Measurements from ENCODE around the gene DSCAML1.

DSCAML1 gene

DNA sequence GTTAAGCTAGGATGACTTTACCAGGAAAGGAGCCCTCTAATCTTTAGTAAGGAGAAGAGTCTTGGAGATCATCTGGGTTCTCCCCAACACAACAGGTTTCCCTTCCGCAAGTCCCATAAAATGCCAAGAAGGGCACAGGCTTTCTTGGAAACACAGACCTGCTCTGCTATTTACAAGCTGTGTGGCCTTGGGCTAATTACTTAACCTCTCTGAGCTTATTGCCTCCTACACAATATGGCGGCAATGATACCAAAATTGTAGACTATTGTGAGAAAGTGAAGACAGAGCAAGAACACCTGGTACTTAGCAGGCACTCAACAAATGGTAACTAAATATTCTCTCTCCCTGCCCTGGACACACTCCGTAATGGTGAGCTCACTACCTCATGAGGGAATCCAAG, 49.1 kb downstream of the DSCAML1 start:
- DNase-seq = no peak
- in situ Hi-C loops (cut with HindIII; ENCODE audit: low pct_ligation_motif_present, low sequenced_read_pairs) = no loop called here

DNA sequence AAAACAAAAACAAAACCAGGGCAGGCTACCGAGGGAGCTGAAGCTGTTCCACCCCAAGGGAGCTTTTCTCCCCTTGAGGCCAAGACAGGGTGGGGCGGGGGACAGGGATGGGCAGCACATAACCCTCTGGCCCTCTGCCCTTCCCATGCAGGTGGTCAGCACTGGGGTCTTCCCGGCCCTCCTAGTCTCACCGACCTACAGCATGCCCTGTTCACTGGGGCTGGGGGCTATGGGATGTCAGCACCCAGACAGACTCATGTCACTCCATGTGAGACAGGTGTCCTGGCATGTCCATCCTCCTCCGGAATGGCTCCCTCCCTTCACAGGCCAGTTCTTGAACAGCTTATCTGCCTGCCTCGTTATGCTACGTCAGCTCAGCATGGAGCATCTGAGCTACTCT, 51.7 kb downstream of the DSCAML1 start:
- Histone ChIP-seq H3K27me3 (replicated peaks) (no peaks in the 10 kb centered on the region), H3K4me3 (ENCODE audit: low read depth, low read length) (no peak overlapping the region), H3K27ac (no peak overlapping the region), H3K36me3 (replicated peaks) (no peaks in the 10 kb centered on the region)
- no peak for DNase-seq
- in situ Hi-C loops (cut with HindIII; ENCODE audit: low pct_ligation_motif_present, low sequenced_read_pairs) = no loop called here
- TF ChIP-seq, protein P1, sequence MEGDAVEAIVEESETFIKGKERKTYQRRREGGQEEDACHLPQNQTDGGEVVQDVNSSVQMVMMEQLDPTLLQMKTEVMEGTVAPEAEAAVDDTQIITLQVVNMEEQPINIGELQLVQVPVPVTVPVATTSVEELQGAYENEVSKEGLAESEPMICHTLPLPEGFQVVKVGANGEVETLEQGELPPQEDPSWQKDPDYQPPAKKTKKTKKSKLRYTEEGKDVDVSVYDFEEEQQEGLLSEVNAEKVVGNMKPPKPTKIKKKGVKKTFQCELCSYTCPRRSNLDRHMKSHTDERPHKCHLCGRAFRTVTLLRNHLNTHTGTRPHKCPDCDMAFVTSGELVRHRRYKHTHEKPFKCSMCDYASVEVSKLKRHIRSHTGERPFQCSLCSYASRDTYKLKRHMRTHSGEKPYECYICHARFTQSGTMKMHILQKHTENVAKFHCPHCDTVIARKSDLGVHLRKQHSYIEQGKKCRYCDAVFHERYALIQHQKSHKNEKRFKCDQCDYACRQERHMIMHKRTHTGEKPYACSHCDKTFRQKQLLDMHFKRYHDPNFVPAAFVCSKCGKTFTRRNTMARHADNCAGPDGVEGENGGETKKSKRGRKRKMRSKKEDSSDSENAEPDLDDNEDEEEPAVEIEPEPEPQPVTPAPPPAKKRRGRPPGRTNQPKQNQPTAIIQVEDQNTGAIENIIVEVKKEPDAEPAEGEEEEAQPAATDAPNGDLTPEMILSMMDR (IDR thresholded peaks at IDR 0.05; ENCODE audit: low read depth, low read length, missing control alignments) = no peak

More for the DNA sequence above, 49.1 kb downstream of the DSCAML1 start:
- Histone ChIP-seq H3K27me3 (replicated peaks) (no peaks in the 10 kb centered on the region), H3K4me3 (ENCODE audit: low read depth, low read length) (no peak overlapping the region), H3K36me3 (replicated peaks) (no peaks in the 10 kb centered on the region), H3K27ac (no peak overlapping the region)
- TF ChIP-seq, protein P1 (IDR thresholded peaks at IDR 0.05; ENCODE audit: low read depth, low read length, missing control alignments) = no peak

DNA sequence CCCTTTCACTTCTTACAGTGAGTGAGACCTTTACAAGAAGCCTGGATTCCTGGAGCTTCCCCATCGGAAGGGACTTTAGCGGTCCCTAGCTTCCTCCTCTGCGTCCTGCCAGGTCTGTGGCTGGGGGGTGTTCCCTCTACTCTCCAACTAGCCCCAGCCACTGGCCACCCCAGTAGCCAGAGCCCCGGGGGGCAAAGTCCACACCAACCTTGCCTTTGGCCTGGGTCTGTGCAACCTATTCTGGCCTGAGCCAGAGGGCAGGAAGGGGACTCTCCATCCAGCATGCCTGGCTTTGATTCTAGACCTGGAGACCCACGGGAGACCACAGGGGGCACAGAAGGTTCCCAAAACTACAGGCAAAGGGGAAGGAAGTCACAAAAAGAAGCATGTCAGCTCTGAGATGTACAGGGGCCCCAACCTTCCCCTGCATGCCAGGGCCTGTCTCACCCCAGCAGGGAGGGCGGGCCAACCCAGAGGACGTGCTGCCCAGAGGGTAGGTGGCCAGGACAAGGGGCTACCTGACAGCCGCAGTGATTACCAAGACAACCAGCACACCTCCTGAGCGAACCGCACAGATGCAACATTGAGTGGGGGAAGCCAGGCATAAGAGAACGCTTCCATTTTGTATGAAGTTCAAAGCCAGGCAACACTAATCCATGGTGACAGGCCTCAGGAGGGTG, 52.4 kb downstream of the DSCAML1 start:
- in situ Hi-C loops (cut with HindIII; ENCODE audit: low pct_ligation_motif_present, low sequenced_read_pairs) = no loop called here
- no peaks in the 10 kb centered on the region for H3K36me3 ChIP-seq (replicated peaks)
- TF ChIP-seq, protein P1 (IDR thresholded peaks at IDR 0.05; ENCODE audit: low read depth, low read length, missing control alignments) = no peak
- DNase-seq = no peak
- H3K27ac ChIP-seq = no peak overlapping the region
- H3K4me3 ChIP-seq (ENCODE audit: low read depth, low read length) = no peak overlapping the region
- no peaks in the 10 kb centered on the region for H3K27me3 ChIP-seq (replicated peaks)

- Histone ChIP-seq H3K36me3 (replicated peaks) (no peaks in the 10 kb centered on the region), H3K27me3 (replicated peaks) (no peaks in the 10 kb centered on the region), H3K4me3 (ENCODE audit: low read depth, low read length) (no peak overlapping the region), H3K27ac (no peak overlapping the region)
- no peak for DNase-seq
- TF ChIP-seq, protein P1 (IDR thresholded peaks at IDR 0.05; ENCODE audit: low read depth, low read length, missing control alignments) = no peak
- in situ Hi-C loops (cut with HindIII; ENCODE audit: low pct_ligation_motif_present, low sequenced_read_pairs) = no loop called here
Measured at GRCh38 chr11:117743121-117743815, 53.7 kb downstream of the DSCAML1 start.

DNA sequence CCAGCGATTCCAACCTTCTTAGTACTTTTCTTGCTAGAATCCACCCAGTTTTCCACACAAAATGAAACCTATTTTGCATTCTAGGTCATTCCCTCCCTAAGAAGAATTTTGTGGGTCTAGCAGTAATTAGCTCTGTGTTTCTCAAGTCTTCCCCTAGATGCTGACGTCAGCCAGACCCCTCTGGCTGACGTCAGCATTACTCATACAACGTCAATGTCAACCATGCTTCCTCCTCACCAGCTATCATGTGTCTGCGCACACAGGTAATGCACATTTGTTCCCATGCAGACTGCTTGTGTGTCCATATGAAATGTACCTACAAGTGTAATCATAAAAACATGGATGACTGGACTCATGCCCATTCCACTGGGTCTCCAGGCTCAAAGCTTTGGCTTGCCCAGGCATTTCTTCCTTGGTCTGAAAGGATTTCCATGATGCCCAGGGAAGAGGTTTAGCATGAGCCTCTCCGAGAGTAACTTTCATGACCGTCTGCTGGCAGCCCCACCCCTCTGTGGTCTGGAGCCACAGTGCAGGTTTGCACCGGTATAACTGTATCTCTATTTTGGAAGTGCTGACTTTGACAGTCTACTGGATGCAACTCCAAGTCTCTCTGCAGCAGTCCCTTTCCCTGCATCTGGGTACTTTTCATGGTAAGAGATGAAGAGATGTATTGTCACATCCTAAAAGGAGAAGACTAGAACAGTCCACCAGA, 58.6 kb downstream of the DSCAML1 start:
- no peak overlapping the region for H3K27ac ChIP-seq
- no peak for DNase-seq
- TF ChIP-seq, protein P1 (IDR thresholded peaks at IDR 0.05; ENCODE audit: low read depth, low read length, missing control alignments) = no peak
- H3K27me3 ChIP-seq (replicated peaks) = no peaks in the 10 kb centered on the region
- H3K4me3 ChIP-seq (ENCODE audit: low read depth, low read length) = no peak overlapping the region
- in situ Hi-C loops (cut with HindIII; ENCODE audit: low pct_ligation_motif_present, low sequenced_read_pairs) = no loop called here
- no peaks in the 10 kb centered on the region for H3K36me3 ChIP-seq (replicated peaks)

Data from brain microvascular endothelial cell (primary cell).